Spleen (tissue), 11 donors: ENCODE measurements around the gene OGDH. TPM values are rescaled to one million over a fixed set of nuclear protein-coding genes. Genes with fewer than 3 reads are reported as not detected.
A peak's percentile ranks its signal among the peaks of the same experiment; 100 is the strongest.

Source experiments
- DNase-seq: peaks from one replicate; pipeline ENCODE4 v3.0.0-alpha.2; 2020
- H3K27ac ChIP-seq, 8 donors: fragments of 200-600 bp; sonication (generic) in 7 of 8; 1 replicate in 4 of 8; 2 replicates in 4 of 8; pipeline versions ENCODE4 v1.5.0 to v1.8.0; 2016 to 2021; ENCODE audit warnings: inconsistent platforms in 4 of 8, mild to moderate bottlenecking in 4 of 8, moderate library complexity in 1 of 8
- H3K27me3 ChIP-seq, 7 donors: fragments of 200-600 bp; sonication (generic) in 6 of 7; replicated peaks in 1 of 7; 1 replicate in 4 of 7; 2 replicates in 3 of 7; pipeline versions ENCODE4 v1.5.0 to v1.8.0; 2016 to 2021; ENCODE audit warnings: inconsistent platforms in 3 of 7, mild to moderate bottlenecking in 1 of 7
- H3K36me3 ChIP-seq, 6 donors: fragments of 200-600 bp; sonication (generic) in 5 of 6; 1 replicate in 4 of 6; 2 replicates in 2 of 6; pipeline versions ENCODE4 v1.5.0 to v1.8.0; 2016 to 2021; ENCODE audit warnings: inconsistent platforms in 2 of 6
- H3K4me1 ChIP-seq, 6 donors: fragments of 200-600 bp; sonication (generic) in 5 of 6; 1 replicate in 3 of 6; 2 replicates in 3 of 6; pipeline versions ENCODE4 v1.5.0 to v1.8.0; 2016 to 2021; ENCODE audit warnings: inconsistent platforms in 3 of 6
- H3K4me3 ChIP-seq, 8 donors: fragments of 200-600 bp; sonication (generic) in 7 of 8; 1 replicate in 4 of 8; 2 replicates in 4 of 8; pipeline versions ENCODE4 v1.5.0 to v1.8.0; 2016 to 2021; ENCODE audit warnings: inconsistent platforms in 4 of 8, mild to moderate bottlenecking in 4 of 8, moderate library complexity in 2 of 8
- H3K9me3 ChIP-seq, 8 donors: fragments of 200-600 bp; sonication (generic) in 7 of 8; 1 replicate in 4 of 8; 2 replicates in 4 of 8; pipeline versions ENCODE4 v1.5.0 to v1.8.0; 2016 to 2021; ENCODE audit warnings: inconsistent platforms in 4 of 8
- CTCF ChIP-seq, 11 experiments: fragments of 200-600 bp in 7 of 11; fragments of 450-650 bp in 4 of 11; sonication (generic) in 4 of 11; IDR thresholded peaks in 8 of 11; conservative IDR thresholded peaks in 3 of 11; 1 replicate in 7 of 11; 2 replicates in 4 of 11; pipeline versions ENCODE4 v1.4.0 to v1.8.0; 2016 to 2021; ENCODE audit warnings: antibody characterized with exemption in 11 of 11, inconsistent platforms in 4 of 11, mild to moderate bottlenecking in 1 of 11
- POLR2A ChIP-seq, 3 donors: fragments of 450-650 bp; IDR thresholded peaks; one replicate each; pipeline ENCODE4 v1.5.1; 2017; ENCODE audit warnings: antibody characterized with exemption in 3 of 3, mild to moderate bottlenecking in 1 of 3
- POLR2AphosphoS5 ChIP-seq, 3 donors: sonication (generic); formaldehyde crosslinking; IDR thresholded peaks; one replicate each; pipeline ENCODE4 v1.5.1; 2017; ENCODE audit warnings: antibody characterized with exemption in 3 of 3
- WGBS, 5 donors: extraction: QIAGEN DNeasy Blood & Tissue Kit in 3 of 5; methylation state at CpG; one replicate each; pipeline versions ENCODE4 v1.1.5 to v1.1.7; 2013 to 2018; 5-methylcytosine and 5-hydroxymethylcytosine counted together
- intact Hi-C: fragments of 100-400 bp; cut with DNase I; formaldehyde crosslinking; loops from one replicate; pipeline ENCODE4 v1.15.0; 2023; ENCODE audit warnings: low total_unique reads
- polyA plus RNA-seq, 3 donors: library from polyadenylated mRNA; stranded (reverse); fragments of 200-250 nt; gene quantifications; one replicate each; pipeline ENCODE4 v1.2.1, GENCODE V29; 2013
- total RNA-seq, 7 donors: library from RNA; depleted of rRNA in 3 of 7; stranded (reverse); fragments of >200 nt in 3 of 7; fragmentation: NEBNext Ultra II Directional in 4 of 7; extraction: Animal tissue kit (Norgen Biotek cat#: 25700) in 4 of 7; gene quantifications; one replicate each; pipeline versions ENCODE4 v1.1.0 to v1.2.1, GENCODE V29; 2016 to 2021
- donor health status: healthy with polysubstance abuse.
- donor health status: DM: no; HTN: no; CAD: no; lungs with moderate emphysema.
- donor health status: DM: no; HTN: no; CAD: no.
- donor health status: Bipolar disorder and iron deficiency.
- donor health status: healthy.
- donor health status: DM: no; HTN: no; CAD: no.
- donor health status: DM: yes; HTN: yes; CAD: no.

OGDH gene
- total and polyA plus RNA-seq, 10 donors, result 15.7 to 120 (median 86.4) TPM

- 74 to 86% (median 81%) methylated on average over 6 of the region's 6 CpGs for WGBS, 5 donors
- no peak overlapping the region for H3K27ac ChIP-seq
- DNase-seq, result no peak
- TF ChIP-seq CTCF (IDR thresholded peaks at IDR 0.05 in 8 of 11, conservative IDR thresholded peaks at IDR 0.05 in 3 of 11), result no peak
- TF ChIP-seq POLR2A (IDR thresholded peaks at IDR 0.05), result no peak
- no peak for TF ChIP-seq POLR2AphosphoS5 (IDR thresholded peaks at IDR 0.05)
- peaks cover 0 to 5% (median 0%) of the 10 kb centered on the region in 6 donors for H3K36me3 ChIP-seq
- no peaks in the 10 kb centered on the region for H3K9me3 ChIP-seq
- intact Hi-C loops, result loop anchor here (10.0 kb wide), 1 partner anchor 142 kb away; the partner anchor contains the start of gene ZMIZ2
- H3K4me1 ChIP-seq, result peaks cover 15 to 30% (median 25%) of the 10 kb centered on the region in 6 donors
- H3K27me3 ChIP-seq, result no peaks in the 10 kb centered on the region
- no peak overlapping the region for H3K4me3 ChIP-seq
Measured at GRCh38 chr7:44603193-44603592, 3.2 kb upstream of the OGDH start.

GRCh38 chr7:44604941-44605340 is 1.5 kb upstream of the OGDH start:
- TF ChIP-seq POLR2AphosphoS5 (IDR thresholded peaks at IDR 0.05), result no peak
- no peak for TF ChIP-seq CTCF (IDR thresholded peaks at IDR 0.05 in 8 of 11, conservative IDR thresholded peaks at IDR 0.05 in 3 of 11)
- TF ChIP-seq POLR2A (IDR thresholded peaks at IDR 0.05), result no peak
- 43 to 71% (median 59%) methylated on average over 2 of the region's 2 CpGs for WGBS, 5 donors
- no peaks in the 10 kb centered on the region for H3K9me3 ChIP-seq

GRCh38 chr7:44607141-44608068 is 978 bp downstream of the OGDH start:
- Histone ChIP-seq H3K9me3 (no peaks in the 10 kb centered on the region), H3K27me3 (no peaks in the 10 kb centered on the region), H3K4me1 (peaks cover 26 to 72% (median 49%) of the 10 kb centered on the region in 6 donors), H3K27ac (peak overlapping the region; percentile 97 to 100 (median 99)), H3K4me3 (peak overlapping the region; percentile 58 to 86 (median 68)), H3K36me3 (peaks cover 0 to 12% (median 0%) of the 10 kb centered on the region in 6 donors)
- no peak for DNase-seq
- WGBS, 5 donors, result 46 to 49% (median 47%) methylated on average over 35 of the region's 35 CpGs
- intact Hi-C loops, result loop anchor here (10.0 kb wide), 1 partner anchor 137 kb away; the partner anchor contains the start of gene ZMIZ2
- TF ChIP-seq POLR2AphosphoS5 (IDR thresholded peaks at IDR 0.05) (no peak), POLR2A (IDR thresholded peaks at IDR 0.05) (no peak), CTCF (IDR thresholded peaks at IDR 0.05 in 8 of 11, conservative IDR thresholded peaks at IDR 0.05 in 3 of 11) (no peak)

More at GRCh38 chr7:44604941-44605340, 1.5 kb upstream of the OGDH start:
- H3K27ac ChIP-seq, result peak overlapping the region in 6 of 8 donors; percentile 97 to 100 (median 99)
- peak overlapping the region in 1 of 8 donors; percentile 79 for H3K4me3 ChIP-seq
- intact Hi-C loops, result loop anchor here (10.0 kb wide), 1 partner anchor 140 kb away; the partner anchor contains the start of gene ZMIZ2
- no peak for DNase-seq
- peaks cover 26 to 48% (median 43%) of the 10 kb centered on the region in 6 donors for H3K4me1 ChIP-seq
- H3K36me3 ChIP-seq, result peaks cover 0 to 7% (median 0%) of the 10 kb centered on the region in 6 donors
- H3K27me3 ChIP-seq, result no peaks in the 10 kb centered on the region
